DMS153 (cell line): ENCODE data around the gene TOMM34.

ENCODE experiments used
- DNase-seq: peaks from one replicate; lab custom pipeline; 2025; lab: John Stamatoyannopoulos, UW

The TOMM34 gene

DNA sequence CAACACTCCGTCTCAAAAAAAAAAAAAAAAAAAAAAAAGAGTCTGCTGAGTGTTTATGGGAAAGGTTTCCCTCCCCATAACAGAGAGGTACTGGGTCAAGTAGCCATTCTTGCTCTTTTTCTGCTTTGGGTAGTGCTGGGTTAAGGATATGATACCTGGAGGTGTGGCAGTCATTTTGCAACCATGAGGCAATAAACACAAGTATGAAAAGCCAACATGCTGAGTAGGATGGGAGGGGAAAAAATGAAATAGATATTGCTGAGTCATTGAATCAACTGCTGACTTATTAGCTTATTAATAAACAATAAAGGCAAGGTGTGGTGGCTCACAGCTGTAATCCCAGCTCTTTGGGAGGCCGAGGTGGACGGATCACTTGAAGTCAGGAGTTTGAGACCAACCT is 2.3 kb upstream of the TOMM34 start:
- no peak for DNase-seq

DNA sequence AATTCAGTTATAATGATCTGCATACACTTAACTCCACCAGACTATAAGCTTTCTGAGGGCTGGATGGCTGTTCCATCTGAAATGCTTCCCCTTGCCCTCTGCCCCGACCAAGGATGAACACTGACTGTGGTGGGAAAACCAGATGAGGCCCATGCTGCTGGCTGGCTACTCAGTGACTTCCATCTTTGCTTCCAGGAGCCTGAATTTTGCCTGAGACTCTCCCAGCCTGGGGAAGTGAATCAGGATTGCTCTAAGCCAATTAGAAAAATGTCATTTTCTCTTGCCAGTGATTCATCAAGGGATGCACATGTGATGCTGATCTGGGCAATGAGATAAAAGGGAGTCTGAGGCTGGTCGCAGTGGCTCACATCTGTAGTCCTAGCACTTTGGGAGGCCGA is 1.7 kb upstream of the TOMM34 start:
- no peak for DNase-seq

DNA sequence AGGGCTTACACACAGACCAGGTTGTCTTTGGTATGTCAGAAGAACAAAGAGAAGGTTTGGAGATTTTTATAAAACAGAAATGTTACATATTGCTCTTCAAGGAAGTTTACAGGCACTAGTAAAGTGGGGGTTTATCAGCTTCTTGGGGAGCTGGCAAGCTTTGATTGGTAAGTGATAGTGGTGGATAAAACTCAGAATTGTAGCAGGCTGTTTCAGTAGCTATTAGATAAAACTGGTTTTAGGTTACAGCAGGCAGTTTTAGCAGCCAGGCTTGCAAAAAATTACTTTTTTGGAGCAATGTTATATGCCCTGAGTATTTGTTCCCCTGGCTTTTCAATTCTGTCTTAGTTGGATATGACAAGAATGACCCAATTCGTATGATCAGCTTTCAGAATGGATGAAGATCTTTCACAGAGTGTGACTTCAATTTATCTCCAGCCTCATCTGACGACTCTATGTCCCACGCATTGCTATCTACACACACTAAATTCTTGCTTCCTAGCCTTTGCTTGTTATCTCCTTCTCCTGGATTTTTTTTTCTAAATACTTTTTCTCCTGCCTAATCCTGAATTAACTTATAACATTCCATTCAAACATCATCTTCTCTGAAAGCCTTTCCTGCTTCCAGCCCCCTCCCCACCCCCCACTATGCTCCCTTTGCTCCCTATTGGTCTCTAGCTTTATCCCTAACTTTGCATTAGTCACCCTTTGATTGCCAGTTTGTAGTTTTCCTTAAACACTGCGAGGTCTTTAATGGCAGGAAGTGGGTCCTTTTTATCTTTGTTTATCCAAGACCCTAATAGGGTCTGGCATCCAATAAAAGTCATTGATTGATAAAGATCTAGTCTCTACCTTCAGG is 1.0 kb upstream of the TOMM34 start:
- DNase-seq = no peak

DNA sequence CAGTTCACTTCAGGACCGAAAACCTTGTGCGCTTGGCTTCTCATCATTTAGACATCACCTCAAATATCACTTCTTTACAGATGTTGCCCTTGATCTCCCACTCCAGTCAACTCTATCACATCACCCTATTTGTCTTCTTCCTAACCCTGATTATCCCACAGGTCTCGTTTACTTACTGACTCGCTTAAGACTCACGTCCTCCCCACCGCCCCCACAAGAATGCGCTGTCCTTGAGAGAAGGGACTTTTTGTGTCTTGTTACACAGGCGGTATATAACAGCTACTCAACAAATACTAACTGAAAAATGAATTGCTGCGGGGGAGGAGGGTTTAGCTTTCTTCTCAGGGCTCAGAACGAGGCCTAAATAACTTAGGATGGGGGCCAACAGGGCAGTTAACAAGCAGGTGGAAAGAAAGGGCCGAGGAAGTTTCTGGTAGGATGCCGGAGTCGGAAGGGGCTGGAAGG is 527 bp downstream of the TOMM34 start:
- DNase-seq = no peak

DNA sequence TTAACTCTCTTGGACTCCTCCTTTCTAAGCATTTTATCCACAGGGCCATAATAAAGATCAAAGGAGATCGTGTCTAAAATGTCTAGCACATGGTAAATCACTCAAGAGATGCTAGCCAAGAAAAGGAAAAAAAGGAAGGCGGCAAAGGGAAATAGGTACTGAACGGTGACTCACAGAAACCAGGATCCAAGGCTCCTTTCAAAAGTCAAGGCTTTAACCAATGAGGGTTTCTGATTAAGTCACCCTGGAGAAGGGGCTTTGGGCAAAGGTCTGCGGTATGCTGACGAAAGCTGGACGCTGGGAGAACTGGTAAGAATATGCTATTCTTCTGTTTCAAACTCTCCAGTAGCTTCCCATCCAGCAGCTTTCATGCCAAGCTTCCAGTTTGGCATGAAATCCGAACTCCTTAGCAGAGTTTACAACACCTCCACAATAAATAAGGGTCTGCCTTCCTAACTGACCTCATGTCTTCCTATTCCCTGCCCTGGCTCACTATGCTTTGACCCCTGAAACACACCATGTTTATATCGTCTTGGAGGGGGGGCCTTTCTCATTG is 1.0 kb downstream of the TOMM34 start:
- no peak for DNase-seq

DNA sequence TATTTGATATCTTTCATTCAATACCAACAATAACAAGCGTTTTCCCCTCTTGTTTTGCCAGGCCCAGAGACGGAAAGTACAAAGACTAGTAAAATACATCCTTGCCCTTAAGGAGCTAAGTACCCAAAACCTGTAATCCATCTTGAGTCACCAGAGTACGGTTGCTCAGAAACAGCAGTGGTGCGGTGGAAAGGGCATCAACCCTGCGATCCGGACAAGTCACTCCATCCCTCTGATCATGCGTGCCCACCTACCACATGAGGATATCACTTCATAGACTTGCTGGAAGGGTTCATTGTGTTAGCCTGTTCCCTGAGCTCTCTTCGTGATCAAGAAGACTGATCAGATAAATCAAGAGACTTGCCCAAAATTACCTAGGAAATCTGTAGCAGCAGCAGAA is 1.9 kb downstream of the TOMM34 start:
- no peak for DNase-seq

DNA sequence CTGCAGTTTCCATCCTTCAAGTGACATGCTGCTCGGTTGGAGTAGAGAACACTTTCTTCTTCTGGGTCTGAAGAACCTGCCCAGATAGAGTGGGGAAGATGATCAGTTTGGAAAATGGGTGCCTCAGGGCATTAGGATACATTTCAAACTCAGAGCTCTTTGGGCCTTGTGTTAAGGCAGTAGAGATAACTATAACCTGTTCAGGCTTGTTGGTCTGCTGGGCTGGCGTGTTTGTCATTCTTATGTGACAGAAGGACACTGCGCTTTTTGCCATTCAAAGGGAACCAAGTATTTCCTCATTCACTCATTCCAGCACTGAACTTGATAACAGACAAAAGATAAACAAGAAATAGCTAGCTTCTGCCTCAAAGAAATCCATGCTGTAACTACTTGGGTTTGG is 3.8 kb downstream of the TOMM34 start:
- DNase-seq = no peak

DNA sequence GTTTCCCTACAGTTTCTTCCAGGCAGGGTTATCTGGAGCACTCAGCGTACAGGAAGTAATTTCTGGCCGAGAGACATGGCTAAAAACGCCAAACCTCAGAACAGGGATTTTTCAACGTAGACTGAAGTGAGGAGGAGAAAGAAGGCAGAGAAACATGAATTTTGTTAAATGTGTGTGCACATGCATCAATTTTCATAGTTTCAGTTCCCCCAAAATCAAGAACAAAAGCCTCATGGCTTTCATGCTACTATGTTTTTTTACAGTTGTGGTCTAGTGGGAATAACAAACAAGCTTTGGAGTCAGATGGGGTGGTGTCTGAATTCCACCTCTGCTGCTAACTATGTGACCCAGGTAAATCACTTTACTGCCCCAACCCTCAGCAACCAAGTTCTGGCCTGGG is 4.9 kb downstream of the TOMM34 start:
- DNase-seq = no peak

DNA sequence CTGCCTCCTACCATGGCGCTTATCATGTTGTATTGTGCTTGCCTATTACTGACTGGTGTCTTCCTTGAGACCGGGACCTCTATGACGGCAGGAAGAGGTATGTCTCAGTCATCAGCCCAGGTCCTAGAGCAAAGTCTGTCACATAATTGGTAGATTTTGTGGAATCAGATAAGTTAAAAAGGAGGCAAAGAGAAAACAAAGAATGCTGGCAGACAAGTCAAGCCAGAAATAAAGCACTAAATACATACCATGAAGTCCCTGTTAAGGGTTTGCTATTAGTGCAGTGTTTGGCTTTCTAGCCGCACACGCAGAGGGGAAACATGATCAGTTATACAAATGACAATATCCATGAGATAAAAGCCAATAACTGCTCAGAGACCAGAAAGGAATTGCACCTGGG is 6.0 kb downstream of the TOMM34 start:
- no peak for DNase-seq

DNA sequence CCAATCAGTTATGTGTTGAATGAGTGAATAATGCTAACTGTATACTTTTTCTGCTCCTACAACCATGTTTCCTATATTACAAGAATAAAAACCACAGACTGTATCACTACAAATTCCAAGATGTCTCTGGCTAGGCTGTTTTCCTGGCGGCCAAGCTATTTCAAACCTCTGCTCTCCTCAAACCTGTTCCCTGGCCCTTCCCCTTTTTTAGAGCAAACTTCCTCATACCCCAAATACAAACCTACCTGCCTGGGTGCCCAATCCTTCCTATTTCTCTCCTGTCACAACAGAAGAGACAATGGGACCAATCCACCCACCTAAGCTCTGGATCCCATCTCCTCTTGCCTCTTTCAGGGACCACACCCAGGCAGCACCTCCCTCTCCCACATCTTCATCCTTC is 7.5 kb downstream of the TOMM34 start:
- DNase-seq = no peak

DNA sequence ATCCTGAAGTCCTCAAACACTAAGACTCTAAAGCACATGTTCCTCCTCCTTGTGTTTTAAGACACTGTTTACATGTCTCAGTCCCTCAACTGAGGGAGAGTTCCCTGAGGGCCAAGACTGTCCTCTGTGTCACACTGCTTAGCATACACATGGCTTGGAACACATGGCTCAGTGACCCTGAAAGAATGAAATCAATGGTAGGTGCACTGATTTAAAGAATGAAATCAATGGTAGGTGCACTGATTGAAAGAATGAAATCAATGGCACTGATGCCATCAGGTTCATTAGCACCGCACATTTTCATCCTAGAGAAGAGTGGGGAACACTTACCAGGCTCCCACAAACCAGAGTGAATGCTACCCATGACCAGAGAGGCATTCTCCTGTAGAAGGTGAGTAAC is 9.8 kb downstream of the TOMM34 start:
- DNase-seq = no peak

DNA sequence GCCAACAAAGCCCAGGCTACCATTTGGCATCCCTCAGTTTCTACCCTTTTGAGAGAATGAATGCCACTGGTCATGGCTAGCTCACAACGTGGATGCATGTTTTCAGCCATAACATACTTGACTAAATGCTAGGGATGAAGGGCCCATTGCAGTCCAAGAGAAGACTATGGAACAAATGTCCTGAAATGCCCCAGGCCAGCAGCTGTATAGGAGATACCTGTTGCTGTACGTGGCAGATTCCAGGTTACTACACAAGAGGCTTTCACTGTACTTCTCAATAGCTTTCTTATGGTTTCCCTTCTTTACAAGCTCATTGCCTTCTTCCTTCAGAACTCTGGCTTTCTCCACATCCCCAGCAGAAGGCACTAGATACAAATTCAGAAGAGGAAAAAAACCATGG is 11.7 kb downstream of the TOMM34 start:
- no peak for DNase-seq

DNA sequence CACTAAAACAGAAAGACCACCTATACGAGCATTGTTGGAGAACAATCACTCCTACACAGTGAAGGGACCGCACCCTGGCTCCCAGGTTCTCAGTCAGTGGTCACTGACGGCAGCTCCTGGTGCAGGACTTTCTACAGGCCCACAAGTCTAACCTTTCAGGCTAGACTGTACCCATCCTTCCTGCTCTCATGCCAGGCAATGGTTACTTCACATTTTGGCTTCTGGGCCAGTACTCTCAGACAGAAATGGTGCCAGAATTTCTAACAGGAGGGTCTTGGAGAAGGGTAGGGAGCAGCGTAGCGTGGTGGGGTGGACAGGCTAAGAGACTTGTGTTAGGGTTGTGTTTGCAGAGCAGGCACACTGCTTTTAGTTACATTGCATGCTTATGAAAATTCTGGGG is 12.1 kb downstream of the TOMM34 start:
- DNase-seq = no peak

DNA sequence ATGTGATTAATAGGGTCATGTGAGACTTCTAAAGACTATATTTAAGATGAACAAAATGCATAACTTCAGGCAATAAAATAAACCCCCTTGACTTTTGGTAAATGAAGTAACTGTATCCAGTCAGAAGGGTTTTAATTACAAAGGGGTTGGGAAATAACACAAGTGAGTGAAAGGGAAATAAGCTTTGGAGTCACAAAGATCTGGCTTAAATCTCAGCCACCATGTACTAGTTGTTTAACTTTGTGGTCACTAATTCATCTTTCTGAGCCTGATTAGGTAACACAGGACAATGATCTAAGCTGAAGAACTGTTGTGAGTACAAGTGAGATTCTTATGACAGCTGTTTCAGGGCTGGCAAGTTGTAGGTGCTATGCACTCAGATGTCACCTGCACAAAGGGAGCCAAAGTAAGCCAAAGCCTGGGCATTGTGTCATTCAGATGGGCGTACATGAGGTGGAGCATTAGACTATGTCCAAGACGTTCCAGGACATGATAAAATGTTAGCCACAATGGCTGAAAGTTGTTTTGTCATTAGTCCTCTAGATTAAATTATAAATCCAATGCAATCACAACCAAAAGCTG is 13.8 kb downstream of the TOMM34 start:
- no peak for DNase-seq

DNA sequence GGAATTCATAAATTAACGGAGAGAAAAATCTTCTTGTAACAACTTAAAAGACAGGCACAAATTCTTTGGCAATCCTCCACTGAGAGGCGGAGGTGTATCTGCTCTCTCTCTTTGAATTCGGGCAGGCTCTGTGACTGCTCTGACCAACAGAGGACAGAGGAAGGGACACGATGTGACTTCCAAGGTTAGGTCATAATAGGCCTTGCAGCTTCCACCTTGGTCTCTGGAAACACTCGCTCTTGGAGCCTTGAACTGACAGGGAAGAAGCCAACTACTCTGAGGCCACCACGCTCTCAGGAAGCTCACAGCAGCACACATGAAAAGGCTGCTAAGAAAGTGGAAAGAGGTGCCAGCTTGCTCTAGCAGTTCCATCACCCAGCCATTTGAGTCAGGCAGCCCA is 14.9 kb downstream of the TOMM34 start:
- no peak for DNase-seq

DNA sequence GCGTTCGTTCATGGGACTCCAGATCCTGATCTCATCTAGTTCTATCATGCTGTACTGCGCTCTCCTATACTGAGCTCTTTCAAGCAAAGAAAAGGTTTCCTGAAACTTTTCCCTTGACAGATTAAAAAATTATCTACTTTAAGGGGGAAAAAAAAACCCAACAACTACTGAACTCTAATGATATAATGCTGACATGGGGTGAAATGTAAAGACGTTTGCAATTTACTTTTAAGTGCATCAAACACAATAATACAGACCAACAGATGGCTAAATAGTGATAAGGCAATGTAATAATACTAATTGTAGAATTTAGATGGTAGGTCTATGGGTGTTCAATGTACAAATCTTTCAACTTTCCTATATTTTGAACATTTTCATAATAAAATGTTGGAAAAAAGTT is 16.4 kb downstream of the TOMM34 start:
- DNase-seq = no peak

DNA sequence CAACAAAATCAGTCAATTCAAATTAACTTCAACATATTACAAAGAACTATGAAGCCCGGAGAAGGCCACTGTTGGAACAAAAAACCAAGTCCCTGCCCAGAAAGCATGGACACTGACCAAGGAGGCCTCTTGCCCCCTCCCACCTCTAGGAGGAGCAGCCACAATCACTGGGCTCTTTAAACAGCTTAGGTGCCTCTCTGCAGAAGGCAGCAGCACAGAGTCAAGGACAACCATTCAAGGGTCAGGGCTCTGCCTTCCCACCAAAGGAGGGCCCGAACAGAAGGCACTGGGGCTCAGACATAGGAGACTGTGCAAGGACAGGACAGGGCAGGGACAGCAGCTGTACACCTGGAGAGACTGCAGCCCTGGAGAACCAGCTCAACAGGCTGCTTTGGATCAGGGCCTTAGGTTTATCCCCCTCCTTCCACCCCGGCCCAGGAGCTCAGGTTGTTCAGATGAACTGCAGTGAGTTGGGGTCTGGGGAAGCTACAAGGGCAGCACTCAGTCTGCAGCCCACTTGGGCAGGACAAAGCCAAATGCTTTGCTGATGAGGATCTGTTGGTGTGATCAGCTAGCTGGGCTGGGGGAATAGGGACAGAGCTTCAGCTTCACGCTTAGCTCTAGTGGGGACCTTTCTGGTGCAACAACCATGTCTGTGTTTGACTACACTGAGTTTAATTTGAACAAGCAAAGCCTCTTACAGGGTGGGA is 17.8 kb downstream of the TOMM34 start:
- DNase-seq = no peak

DNA sequence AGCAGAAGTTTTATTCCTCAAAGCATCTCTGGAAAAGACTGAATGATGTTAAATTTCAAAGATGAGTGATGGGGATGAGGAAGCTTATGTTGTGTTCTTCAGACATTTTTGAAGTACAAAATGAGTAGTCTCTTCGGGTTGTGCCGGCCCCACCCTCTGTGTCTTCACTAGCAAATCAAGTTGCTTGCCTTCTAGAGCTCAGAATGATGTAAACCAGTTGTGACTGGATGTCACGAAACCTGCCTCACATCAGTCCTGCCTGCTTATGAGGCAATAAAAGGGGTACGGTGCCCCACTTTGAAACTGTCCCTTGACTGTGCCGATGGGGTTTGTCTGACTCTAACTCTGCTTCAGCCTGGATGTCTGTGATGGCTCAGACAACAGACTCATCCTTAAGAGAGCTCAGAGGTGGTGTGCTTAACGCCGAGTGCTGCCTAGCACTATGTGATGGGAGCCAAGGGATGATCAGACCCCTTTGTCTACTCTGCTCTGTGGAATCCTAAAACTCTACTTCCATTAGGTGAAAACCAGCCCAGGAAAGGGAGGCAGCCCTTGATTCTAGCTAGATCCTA is 19.0 kb downstream of the TOMM34 start:
- no peak for DNase-seq

DNA sequence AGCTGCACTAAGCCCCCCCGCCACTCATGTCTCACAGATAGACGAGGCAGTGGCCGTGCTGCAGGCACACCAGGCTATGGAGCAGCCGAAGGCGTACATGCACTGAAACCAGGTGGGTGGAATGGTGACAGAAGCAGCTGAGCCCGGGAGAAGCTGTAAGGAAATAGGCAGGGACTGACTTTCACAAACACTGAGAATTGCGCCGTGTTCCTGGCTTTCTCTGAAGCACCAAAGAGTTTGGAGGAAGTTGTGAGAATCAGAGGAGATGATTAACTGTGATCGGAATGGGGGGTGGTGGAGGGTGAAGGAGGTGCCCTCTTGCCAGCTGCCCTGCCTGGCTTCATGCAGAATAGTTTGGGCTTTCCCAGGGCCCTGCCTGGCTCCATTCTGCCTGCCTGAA is 21.6 kb downstream of the TOMM34 start:
- DNase-seq = no peak

DNA sequence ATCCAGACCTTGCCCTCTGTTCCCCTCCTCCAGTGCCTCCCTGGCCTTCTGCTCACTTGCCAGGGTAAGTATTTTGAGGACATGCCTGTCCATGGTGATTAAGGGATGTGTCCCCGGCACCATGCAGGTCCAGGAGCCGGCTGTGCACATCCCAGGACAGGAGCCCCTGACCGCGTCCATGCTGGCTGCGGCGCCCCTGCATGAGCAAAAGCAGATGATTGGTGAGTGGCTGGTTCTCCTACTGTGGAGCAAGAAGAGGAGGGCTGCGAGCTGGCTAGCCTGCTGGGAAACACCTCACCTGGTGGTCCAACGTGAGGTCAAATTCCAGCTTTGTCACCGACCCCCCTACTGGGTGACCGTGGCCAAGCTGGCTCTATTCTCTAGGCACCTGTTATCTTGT is 23.7 kb downstream of the TOMM34 start:
- DNase-seq = no peak

DNA sequence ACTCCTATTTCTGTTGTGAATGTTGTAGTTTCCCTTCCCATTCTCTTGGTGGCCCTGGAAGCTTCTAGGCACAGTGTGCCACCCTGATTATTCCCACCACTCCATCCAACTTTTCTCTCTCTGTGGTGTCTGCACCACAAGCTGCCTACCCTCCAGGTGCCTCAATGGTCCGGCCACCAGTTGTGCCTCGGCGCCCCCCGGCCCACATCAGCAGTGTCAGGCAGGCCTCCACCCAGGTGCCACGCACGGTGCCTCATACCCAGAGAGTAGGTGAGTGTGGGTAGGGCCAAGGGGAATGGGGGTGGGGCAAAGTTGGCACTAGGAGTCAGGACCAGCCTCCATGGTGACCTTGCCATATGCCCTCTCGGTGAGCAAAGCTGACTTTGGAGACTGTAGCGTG is 27.3 kb downstream of the TOMM34 start:
- no peak for DNase-seq

DNA sequence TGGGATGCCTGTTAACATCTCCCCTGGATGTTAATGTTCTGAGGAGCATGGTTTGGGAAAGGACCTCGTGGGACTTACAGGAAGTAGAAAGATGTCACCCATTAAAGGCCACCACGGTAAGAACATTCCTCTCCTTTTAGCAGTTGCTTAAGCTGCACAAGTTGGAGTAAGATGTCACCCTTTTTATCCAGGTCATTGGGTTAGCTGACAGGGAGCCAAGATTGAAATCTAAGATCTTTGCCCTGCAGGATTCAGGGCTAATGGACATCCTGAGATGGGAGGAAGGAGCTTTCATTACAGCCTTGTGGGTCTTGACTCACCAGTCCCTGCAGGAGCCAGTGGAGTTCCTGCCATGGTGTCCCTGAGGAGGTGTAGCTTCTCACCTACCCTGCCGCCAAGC is 28.3 kb downstream of the TOMM34 start:
- DNase-seq = no peak
